GM11168 (cell line): ENCODE results near the gene SPOCD1.

Experiments
- in situ Hi-C: fragments of 300-500 bp; cut with MboI; formaldehyde crosslinking; loops from one replicate; pipeline ENCODE4 v1.12.0; 2022; ENCODE audit warnings: low sequenced_read_pairs; ENCODE audit not compliant: unreplicated experiment

Gene SPOCD1

DNA sequence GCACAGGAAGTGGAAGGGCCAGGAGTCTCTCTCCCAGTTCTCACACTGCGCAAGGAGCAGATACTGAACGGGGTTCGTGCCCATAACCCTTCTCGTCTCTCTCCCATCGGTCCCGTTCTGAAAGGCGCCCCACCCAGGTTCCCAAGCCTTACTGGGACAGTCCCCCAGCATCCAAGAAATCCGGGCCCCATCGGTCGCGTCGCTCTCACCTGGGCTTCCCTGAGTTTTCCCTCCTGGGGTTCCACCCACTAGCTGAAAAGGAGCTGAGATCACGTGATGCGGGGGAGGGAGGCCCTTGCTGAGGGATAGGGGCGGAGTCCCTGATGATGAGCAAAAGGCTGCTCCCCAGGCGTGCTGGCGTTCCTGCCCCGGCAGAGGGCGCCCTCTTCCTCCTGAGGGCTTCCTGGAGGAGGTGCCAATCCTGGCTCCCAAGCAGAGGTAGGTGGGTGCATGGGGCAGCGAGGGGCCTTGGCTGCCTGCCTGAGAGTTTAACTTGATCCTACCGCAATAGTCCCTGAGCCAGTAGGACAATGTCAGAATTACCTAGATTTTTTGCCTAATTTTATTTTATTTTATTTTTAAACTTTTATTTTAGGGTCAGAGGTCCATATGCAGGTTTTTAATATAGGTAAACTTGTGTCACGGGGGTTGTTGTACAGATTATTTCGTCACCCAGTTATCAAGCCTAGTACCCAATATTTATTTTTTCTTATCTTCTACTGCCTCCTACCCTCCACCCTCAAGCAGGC lies at the start of gene SPOCD1:
TSS of gene SPOCD1 (minus strand) at position 271 of the 749 bp plus-strand sequence. CDS start 689 bp downstream, outside the sequence.
- in situ Hi-C loops: no loop called here

DNA sequence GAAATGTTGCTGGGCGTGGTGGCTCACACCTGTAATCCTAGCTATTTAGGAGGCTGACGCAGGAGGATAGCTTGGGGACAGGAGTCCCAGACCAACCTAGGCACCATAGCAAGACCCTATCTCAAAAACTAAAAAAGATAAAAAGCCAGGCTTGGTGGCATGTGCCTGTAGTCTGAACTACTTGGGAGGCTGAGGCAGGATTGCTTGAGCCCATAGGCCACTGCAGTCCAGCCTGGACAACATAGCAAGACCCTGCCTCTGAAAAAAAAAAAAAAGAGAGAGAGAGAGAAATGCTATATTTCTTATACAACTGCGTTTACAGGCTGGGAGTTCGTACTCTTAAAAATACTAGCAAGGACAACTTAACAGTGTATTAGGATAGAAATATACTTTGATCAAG lies 46.2 kb upstream of the SPOCD1 start:
- in situ Hi-C loops: no loop called here

DNA sequence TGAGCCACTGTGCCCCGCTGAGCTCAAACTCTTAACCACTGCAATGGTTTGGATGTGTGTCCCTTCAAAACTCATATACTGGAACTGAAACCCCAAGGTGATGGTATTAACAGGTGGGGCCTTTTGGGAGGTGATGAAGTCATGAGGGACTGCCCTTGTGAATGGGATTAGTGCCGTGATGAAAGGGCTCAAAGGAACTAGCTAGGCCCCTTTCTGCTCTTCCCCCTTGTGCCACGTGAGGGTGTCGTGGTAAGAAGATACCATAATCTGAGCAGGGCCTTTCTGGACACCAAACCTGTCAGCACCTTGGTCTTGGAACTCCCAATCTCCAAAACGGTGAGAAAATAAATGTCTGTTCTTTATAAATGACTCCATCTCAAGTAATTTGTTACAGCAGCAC lies 45.5 kb upstream of the SPOCD1 start:
- in situ Hi-C loops: no loop called here

DNA sequence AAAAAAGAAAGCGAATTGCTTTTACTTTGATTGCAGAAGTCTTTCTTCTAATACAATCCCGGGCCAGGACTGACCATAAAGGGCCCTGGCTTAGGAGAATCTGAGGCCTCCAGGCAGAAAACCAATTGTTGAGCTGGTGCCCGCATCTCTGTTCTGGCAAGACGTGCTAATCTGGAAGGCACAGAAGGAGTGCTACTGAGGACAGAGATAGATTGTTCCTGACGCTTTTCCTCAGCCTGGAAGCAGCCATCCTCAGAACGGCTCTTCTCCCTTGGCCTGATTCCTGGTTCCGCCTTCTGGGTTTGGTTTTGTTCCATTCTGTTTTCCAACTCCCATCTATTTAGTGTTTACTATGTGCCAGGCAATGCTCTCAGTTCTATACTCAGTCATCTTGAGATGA lies 44.8 kb upstream of the SPOCD1 start:
- in situ Hi-C loops: no loop called here

DNA sequence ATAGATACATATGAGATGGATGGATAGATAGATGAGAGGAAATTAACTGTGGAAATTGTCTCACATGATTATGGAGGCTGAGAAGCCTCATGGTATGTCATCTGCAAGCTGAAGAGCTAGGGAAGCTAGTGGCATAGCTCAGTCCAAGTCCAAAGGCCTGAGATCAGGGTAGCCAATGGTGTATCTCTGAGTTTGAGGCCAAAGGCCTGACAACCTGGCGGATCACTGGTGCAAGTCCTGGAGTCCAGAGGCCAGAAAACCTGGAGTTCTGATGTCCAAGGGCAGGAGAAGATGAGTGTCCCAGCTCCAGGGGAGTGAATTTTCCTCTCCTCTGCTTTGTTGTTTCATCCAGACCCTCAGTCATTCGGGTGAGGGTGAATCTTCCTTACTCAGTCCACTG lies 43.9 kb upstream of the SPOCD1 start:
- in situ Hi-C loops: no loop called here

DNA sequence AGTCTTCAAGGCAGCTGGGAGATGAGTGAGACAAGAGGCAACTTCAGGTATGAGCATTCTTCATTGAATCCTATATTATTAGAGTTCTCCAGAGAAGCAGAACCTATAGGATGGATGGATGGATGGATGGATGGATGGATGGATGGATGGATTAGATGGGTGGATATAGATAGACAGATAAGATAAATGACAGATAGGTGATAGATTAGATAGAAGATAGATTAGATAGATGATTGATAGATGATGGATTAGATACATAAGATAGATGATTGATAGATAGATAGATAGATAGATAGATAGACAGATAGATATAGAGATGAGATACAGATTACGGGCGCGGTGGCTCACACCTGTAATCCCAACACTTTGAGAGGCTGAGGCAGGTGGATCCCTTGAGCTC lies 43.2 kb upstream of the SPOCD1 start:
- in situ Hi-C loops: no loop called here

DNA sequence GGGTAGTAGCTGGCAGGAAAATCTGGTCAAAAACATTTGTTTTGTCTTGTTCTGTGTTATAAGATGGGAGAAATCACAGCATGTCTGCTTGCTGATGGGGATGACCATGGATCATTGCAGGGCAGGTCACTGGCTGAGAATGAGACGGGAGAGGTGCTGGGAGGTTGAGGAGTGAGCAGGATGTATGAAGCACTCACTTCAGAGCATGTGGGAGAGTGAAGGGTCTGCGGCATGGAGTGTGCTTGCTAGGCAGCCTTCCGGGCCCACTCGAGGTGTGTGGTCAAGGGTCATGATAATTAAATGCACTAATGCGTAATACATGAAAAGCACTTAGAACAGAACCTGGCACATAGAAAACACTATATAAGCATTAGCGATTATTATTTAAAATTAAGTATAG lies 42.0 kb upstream of the SPOCD1 start:
- in situ Hi-C loops: no loop called here

DNA sequence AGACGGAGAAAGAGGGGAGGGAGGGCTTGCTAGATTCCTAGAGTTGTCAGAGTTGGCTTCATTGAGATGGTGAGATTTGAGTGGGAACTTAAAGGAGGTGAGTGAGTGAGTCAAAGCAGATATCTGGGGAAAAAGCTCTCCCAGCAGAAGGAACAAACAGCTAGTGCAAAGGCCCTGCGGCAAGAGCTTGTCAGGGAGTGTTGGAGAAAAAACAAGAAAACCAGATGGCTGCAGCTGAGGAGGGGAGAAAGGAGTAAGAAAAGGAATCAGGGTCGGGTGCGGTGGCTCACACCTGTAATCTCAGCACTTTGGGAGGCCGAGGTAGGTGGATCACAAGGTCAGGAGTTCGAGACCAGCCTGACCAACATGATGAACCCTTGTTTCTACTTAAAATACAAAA lies 40.3 kb upstream of the SPOCD1 start:
- in situ Hi-C loops: no loop called here

DNA sequence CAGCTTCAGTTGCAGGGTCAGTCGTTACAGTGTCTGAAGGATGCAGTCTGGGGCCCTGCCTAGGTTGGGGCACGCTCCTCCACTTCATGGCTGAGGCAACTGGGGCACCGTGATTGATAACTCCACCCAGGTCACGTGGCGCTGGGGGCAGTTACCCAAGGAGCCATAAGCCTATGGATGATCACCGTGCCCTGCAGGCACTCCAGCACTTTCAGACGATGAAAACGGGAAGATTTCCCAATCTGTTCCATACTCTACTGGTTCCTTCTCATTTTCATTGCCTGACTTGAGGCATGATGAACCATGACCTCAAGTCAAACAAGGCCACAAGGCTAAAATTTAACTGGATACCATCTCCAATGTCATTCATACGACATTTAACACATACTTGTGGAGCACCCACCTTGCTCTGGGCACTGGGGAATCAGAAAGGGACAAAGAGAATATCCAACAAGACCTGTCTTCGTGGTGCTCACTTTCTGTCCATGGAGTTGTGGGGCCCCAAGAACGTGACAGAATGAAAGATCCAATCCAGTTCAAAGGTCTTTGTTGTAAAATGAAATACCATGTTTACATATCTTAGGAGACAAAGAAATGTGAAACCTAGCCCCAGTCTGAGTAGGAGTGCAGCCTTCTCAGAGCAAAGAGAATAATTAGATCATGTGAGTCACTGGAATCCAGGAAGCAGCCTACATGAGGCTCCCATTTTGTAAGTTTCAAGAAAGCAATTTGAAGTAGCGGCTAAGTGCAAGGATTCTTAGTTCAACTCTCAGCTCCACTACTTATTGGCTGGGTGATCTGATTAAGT lies 39.4 kb upstream of the SPOCD1 start:
- in situ Hi-C loops: no loop called here

DNA sequence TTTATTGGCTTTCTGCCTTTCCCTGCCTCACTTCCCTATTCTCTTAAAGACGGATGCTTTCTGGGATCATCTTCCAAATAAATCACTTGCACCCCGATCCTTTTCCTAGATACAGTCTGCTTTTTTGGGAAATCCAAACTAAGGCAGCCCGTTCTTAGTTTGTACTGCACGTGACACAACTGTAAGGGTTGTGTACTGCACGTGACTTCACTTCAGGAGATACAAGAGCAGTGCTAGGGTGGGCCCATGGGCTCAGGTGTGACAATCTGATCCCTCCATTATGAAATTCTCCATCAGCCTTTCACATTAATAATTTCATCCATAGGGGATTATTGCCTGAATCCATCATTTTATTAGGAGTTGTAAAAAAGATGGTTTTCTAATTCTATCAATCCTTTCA lies 33.8 kb upstream of the SPOCD1 start:
- in situ Hi-C loops: no loop called here

DNA sequence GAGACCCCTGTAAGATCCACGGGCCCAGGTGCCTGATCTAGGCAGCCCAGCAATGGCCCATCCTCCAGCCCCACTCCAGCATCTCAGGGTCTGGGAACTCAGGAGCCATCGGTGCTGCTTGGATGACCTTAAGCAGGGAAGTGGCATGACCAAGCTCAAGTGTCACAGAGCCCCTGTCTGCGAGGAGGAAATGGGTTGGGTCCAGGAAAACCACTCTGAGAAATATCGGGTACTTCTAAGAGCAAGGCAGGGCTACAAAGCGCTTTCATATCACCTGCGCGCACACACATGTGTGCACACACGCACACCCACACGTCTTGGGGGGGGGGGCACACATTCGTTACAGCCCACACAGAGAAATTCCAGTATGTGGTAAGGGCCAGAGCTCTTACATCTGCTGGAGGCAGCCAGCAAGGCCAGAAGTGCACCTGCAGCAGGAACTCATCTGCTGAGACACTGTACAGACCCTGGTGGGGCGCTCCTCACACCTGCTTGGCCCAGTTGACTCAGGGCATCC lies 32.6 kb upstream of the SPOCD1 start:
- in situ Hi-C loops: no loop called here

DNA sequence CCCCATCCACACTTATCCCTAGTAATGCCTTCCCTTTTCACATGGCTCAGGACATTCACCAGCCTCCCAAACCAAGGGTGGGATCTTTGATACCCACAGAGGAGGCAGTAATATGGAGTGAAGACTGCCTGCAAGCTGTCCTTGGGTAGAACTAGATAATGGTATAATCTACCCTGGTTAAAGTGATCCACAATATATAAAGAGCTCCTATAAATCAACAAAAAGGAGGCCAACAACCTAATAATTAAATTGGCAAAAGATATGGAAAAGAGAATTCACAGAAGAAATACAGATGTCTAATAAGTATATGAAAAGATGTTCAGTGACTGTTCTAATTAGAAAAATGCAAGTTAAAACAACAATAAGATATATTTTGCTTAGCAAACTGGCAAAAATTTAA lies 30.7 kb upstream of the SPOCD1 start:
- in situ Hi-C loops: no loop called here

DNA sequence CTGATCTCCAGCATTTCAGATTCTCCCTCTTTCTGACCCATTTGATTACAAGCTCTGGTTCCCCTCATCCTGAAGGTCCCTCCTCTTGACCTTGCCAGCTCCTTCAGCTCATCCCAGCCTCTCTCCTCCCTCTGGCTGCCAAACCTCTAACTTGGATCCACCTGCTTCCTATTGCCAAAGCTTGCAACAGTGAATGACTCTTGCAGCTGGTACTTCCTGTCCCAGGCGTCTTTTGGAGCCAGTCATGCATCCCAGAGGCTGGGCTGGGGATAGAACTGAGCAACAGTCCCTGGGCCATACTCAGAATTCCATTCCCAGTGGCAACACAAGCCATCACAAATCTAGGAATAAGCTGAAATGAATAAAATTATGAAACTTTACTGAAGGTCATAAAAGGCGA lies 27.7 kb upstream of the SPOCD1 start:
- in situ Hi-C loops: no loop called here

DNA sequence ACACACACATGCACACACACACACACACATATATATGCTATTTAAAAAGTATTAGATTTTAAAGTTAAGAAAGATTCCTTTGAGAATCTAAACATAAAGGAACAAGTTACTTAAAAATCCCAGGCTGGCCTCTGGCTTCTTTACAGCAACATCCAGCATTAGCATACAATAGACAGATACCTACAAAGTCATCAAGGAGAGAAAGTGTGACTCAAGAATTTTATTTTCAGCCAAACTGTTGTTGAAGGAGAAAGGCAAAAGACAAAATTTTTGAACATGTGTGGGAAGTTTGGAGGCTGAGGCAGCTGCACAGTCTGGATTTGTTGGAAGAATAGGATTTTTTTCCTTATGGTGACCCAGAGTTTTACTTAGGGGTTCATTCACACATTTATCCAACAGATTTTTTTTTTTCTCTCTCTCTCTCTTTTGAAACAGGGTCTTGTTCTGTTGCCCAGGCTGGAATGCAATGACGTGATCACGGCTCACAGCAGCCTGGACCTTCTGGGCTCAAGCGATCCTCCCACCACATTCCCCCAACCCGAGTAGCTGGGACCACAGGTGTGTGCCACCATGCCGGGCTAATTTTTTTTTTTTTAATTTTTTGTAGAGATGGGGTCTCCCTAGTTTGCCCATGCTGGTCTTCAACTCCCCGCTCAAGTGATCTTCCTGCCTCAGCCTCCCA lies 24.0 kb upstream of the SPOCD1 start:
- in situ Hi-C loops: no loop called here

DNA sequence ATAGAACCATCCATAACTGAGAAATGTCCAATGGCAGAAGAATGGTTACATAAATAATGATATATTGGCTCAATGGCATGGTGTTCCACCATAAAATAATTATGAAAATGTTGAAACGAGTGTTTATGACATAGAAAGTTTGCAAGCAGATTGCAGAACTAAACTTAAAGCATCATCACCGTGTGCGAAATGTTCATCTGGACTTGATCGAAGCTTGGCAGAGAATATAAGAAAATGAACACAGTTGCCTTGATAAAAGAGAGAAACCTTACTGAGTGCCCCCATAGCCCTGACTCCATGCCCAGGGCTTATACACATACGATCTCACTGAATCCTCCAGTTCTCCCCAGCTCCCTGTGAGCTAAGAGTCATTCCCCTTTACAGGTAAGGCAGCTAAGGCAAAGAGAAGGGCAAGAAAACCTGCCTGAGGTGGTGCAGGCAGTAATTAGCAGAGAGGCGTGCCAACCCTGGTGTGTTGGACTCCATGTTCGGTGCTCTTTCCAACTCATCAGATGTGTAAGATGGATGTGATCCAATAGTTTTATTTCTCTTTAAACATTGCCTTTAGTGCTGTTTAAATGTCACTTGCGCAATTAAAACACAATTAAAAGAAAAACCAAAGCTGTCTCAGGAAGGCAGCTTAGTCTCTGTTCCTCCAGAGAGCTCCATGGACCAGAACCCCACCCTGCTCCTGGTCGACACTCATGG lies 21.8 kb upstream of the SPOCD1 start:
- in situ Hi-C loops: no loop called here

DNA sequence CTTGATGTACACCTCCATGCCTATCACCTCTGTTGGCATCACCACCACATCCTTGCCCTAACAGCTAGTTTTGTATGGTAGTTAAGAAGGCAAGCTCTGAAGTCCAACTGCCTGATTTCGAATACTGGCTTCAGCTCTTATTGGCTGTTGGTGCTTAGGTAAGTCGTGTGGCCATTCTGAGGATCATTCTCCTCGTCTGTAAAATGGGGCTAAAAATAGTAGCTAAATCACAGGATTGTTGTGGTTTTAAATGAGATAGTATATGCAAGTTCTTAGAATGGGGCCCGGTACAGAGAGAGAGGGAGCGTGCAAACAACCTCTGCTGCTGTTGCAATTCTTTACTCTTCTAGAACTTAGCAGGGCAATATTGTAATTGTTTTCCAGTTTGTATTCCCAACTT lies 20.8 kb upstream of the SPOCD1 start:
- in situ Hi-C loops: no loop called here

DNA sequence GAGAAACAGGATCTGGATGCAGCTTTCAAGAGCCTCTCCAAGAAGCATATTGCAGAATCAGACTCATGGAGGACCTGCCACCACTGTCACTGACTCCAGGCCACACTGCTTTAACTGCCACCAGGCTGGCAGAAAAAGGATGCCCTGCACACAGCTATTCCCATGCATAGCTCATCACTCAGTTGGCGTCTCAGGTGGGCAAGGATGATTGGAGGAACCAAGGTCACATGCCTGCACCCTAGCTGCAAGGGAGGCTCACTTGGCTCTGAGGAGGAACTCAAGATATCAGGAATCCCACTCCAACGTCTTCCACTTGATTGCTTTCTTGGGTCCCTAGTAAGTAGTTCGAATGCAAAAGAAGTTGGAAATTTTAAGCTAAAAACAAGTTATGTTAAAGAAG lies 19.6 kb upstream of the SPOCD1 start:
- in situ Hi-C loops: no loop called here

DNA sequence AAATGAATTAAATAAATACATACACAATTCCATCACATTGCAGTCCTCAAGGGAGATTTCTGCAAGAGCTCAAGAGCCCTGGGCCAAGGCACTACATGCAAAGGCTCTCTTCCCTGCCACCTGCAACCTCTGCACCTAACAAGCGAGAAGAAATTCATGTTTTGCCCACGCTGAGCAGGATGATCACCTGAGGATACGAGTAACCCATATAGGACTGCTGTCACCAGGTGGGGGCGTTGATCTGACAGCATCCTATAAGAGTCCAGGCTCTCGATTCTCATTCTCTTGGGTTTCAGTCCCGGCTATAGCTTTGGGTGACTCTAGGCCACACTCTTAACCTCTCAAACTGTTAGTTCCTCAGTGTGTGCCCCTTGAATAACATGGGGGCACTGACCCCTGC lies 18.7 kb upstream of the SPOCD1 start:
- in situ Hi-C loops: no loop called here

DNA sequence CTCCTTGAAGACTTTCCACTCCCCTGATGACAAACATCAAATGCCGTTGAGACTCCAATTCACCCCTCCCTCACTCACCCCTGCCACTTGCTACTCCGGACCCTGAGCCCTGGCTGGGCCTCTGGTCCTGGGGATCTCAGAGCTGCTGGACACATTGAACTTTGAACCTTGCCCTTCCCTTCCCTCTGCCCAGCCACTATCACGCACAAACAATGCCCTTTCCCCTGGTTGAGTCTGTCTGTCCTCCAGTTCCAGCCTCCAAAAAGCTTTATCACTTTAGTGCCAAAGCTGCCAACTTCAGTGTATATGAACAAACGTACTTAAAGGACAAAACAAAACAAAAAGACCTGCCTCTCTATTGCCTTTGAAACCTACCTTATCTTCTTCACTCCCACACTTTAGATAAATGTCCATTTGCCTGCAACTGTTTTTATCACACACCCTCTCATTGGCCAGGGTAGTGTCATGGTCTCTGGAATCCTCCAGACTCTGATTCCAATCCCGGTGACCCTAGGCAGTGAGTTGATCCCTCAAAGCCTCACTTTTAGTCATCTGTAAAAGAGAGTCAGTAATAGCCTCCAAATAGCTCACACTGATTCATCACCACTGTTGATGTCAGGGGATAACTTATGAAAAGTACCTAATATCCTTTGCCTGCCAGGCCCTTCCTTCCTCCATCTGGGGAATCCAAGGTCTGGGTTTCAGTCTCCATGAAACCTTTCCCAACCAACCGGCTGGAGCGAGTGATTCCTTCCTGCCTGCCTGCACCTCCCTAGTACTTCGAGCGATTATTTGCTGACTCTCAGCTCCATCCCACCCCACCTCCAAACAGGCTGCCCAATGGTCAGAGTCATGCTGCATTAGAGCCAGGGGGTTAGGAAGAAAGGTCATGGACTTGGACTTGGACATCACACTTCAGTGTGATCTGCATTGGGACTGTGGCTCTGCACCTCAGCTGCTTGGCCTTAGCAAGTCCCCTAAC lies 15.9 kb upstream of the SPOCD1 start:
- in situ Hi-C loops: no loop called here
